GM23338 (cell line): ENCODE data around the gene FAM25G. TPM values are rescaled to one million over a fixed set of nuclear protein-coding genes. Genes with fewer than 3 reads are reported as not detected.

ENCODE experiments used
- ATAC-seq: fragments of 200-7000 bp; cut with Tn5 transposase; 3 replicates; pipeline ENCODE4 v1.9.1; 2020
- DNase-seq: peaks from one replicate; pipeline ENCODE4 v3.0.0-alpha.2; 2015; ENCODE audit warnings: low spot score
- H2AFZ ChIP-seq: fragments of 200-600 bp; sonication (generic); 2 replicates; pipeline ENCODE4 v1.8.0; 2016; ENCODE audit warnings: antibody characterized with exemption, mild to moderate bottlenecking, moderate library complexity
- H3F3A ChIP-seq: fragments of 200-600 bp; sonication (generic); replicated peaks from 2 replicates; pipeline ENCODE4 v1.8.0; 2017; ENCODE audit warnings: antibody characterized with exemption, mixed run types, low read depth
- H3K27ac ChIP-seq: fragments of 200-600 bp; sonication (generic); 2 replicates; pipeline ENCODE4 v1.6.1; 2016; ENCODE audit warnings: low read depth
- H3K27me3 ChIP-seq: fragments of 200-600 bp; sonication (generic); 2 replicates; pipeline ENCODE4 v1.8.0; 2016; ENCODE audit warnings: mild to moderate bottlenecking, mixed run types, moderate library complexity; ENCODE audit not compliant: insufficient read depth
- H3K36me3 ChIP-seq: fragments of 200-600 bp; sonication (generic); 2 replicates; pipeline ENCODE4 v1.8.0; 2016; ENCODE audit warnings: mild to moderate bottlenecking; ENCODE audit not compliant: insufficient read depth
- H3K4me1 ChIP-seq: fragments of 200-600 bp; sonication (generic); 2 replicates; pipeline ENCODE4 v1.8.0; 2016; ENCODE audit warnings: mild to moderate bottlenecking, moderate library complexity; ENCODE audit not compliant: insufficient read depth
- H3K4me2 ChIP-seq: fragments of 200-600 bp; sonication (generic); 2 replicates; pipeline ENCODE4 v1.7.1; 2017; ENCODE audit warnings: mixed run types
- H3K4me3 ChIP-seq: fragments of 200-600 bp; sonication (generic); 2 replicates; pipeline ENCODE4 v1.6.1; 2016; ENCODE audit warnings: mixed run types
- H3K79me2 ChIP-seq: fragments of 200-600 bp; sonication (generic); replicated peaks from 2 replicates; pipeline ENCODE4 v1.8.0; 2017; ENCODE audit warnings: mild to moderate bottlenecking; ENCODE audit not compliant: insufficient read depth
- H3K9me2 ChIP-seq: fragments of 200-600 bp; sonication (generic); 2 replicates; pipeline ENCODE4 v1.8.0; 2017; ENCODE audit not compliant: insufficient read depth
- H4K20me1 ChIP-seq: fragments of 200-600 bp; sonication (generic); replicated peaks from 2 replicates; pipeline ENCODE4 v1.8.0; 2017; ENCODE audit warnings: mild to moderate bottlenecking; ENCODE audit not compliant: insufficient read depth
- H3K27ac Mint-ChIP-seq: 2 replicates; pipeline ENCODE4 v1.8.0; 2020; ENCODE audit warnings: inconsistent platforms, mild to moderate bottlenecking, moderate library complexity, mixed read lengths
- H3K27me3 Mint-ChIP-seq: 3 replicates; pipeline ENCODE4 v1.8.0; 2022; ENCODE audit warnings: low read depth, mild to moderate bottlenecking, moderate library complexity, mixed read lengths, inconsistent platforms; ENCODE audit not compliant: insufficient read depth, poor library complexity
- H3K36me3 Mint-ChIP-seq: 3 replicates; pipeline ENCODE4 v1.8.0; 2021; ENCODE audit warnings: low read depth, mild to moderate bottlenecking, inconsistent platforms, moderate library complexity, mixed read lengths
- H3K4me1 Mint-ChIP-seq: 3 replicates; pipeline ENCODE4 v1.8.0; 2020; ENCODE audit warnings: mild to moderate bottlenecking, inconsistent platforms, mixed read lengths
- H3K4me3 Mint-ChIP-seq: 3 replicates; pipeline ENCODE4 v1.8.0; 2021; ENCODE audit warnings: moderate library complexity, mild to moderate bottlenecking, inconsistent platforms, mixed read lengths
- H3K9me3 Mint-ChIP-seq: 3 replicates; pipeline ENCODE4 v1.8.0; 2020; ENCODE audit warnings: moderate library complexity, mild to moderate bottlenecking, inconsistent platforms, mixed read lengths
- CREB1 ChIP-seq: fragments of 250-450 bp; sonication (Bioruptor Pico); IDR thresholded peaks from 2 replicates; pipeline ENCODE4 v1.5.0; 2020; ENCODE audit warnings: low read depth, mild to moderate bottlenecking, moderate library complexity
- CTCF ChIP-seq, 2 experiments: fragments of 200-600 bp in 1 of 2; sonication (generic) in 1 of 2; conservative IDR thresholded peaks; 2 replicates each; pipeline versions ENCODE4 v1.5.1 to v1.6.1; 2016 to 2017; ENCODE audit warnings: antibody characterized with exemption in 2 of 2, low read depth in 2 of 2, mild to moderate bottlenecking in 2 of 2, moderate library complexity in 1 of 2
- ETS1 ChIP-seq: IDR thresholded peaks from 2 replicates; pipeline ENCODE4 v1.6.1; 2016; ENCODE audit warnings: antibody characterized with exemption
- EZH2 ChIP-seq: fragments of 200-600 bp; sonication (generic); IDR thresholded peaks from one replicate; pipeline ENCODE4 v1.8.0; 2017; ENCODE audit warnings: antibody characterized with exemption, mild to moderate bottlenecking, low read depth; ENCODE audit not compliant: unreplicated experiment
- EZH2phosphoT487 ChIP-seq: fragments of 200-600 bp; sonication (generic); IDR thresholded peaks from one replicate; pipeline ENCODE4 v1.8.1; 2018; ENCODE audit warnings: antibody characterized with exemption; ENCODE audit not compliant: unreplicated experiment
- JUNB ChIP-seq: IDR thresholded peaks from one replicate; pipeline ENCODE4 v1.6.1; 2016; ENCODE audit warnings: antibody characterized with exemption; ENCODE audit not compliant: unreplicated experiment
- NANOG ChIP-seq: IDR thresholded peaks from 2 replicates; pipeline ENCODE4 v1.6.1; 2016; ENCODE audit warnings: antibody characterized with exemption, borderline replicate concordance
- POLR2AphosphoS5 ChIP-seq: IDR thresholded peaks from 2 replicates; pipeline ENCODE4 v1.6.1; 2016; ENCODE audit warnings: antibody characterized with exemption, low read depth
- REST ChIP-seq: IDR thresholded peaks from one replicate; pipeline ENCODE4 v1.6.1; 2018; ENCODE audit warnings: antibody characterized with exemption; ENCODE audit not compliant: unreplicated experiment
- STAT1 ChIP-seq: IDR thresholded peaks from one replicate; pipeline ENCODE4 v1.6.1; 2016; ENCODE audit warnings: antibody characterized with exemption; ENCODE audit not compliant: unreplicated experiment
- ZNF114 ChIP-seq: fragments of 250-450 bp; sonication (Bioruptor Pico); IDR thresholded peaks from 2 replicates; pipeline ENCODE4 v1.5.0; 2020; ENCODE audit warnings: mild to moderate bottlenecking, moderate library complexity
- ZNF331 ChIP-seq: fragments of 250-450 bp; sonication (Bioruptor Pico); IDR thresholded peaks from 2 replicates; pipeline ENCODE4 v1.5.0; 2020; ENCODE audit warnings: low read depth, mild to moderate bottlenecking, moderate library complexity
- ZNF462 ChIP-seq: fragments of 250-450 bp; sonication (Bioruptor Pico); IDR thresholded peaks from 2 replicates; pipeline ENCODE4 v1.5.0; 2020; ENCODE audit warnings: mild to moderate bottlenecking, moderate library complexity
- polyA plus RNA-seq: library from polyadenylated mRNA; unstranded; fragments of >200 nt; fragmentation: Nextera tagmentation; extraction: Ambion mirVana; gene quantifications from 2 replicates; pipeline ENCODE4 v1.2.1, GENCODE V29; 2016
- total RNA-seq: library from RNA; depleted of rRNA; stranded (reverse); fragments of >200 nt; shearing (Covaris generic); gene quantifications from 2 replicates; pipeline ENCODE4 v1.2.3, GENCODE V29; 2014

The FAM25G gene
- total and polyA plus RNA-seq, 2 experiments from 2014 or later: not detected

- no peak overlapping the region for H3K27ac Mint-ChIP-seq
- Histone ChIP-seq H3K27ac (no peak overlapping the region), H3K79me2 (no peaks in the 10 kb centered on the region), H3F3A (no peaks in the 10 kb centered on the region), H4K20me1 (no peaks in the 10 kb centered on the region), H3K4me1 (no peaks in the 10 kb centered on the region), H3K4me2 (no peak overlapping the region), H3K27me3 (no peaks in the 10 kb centered on the region), H3K9me2 (no peaks in the 10 kb centered on the region), H2AFZ (no peak overlapping the region), H3K4me3 (no peak overlapping the region), H3K36me3 (no peaks in the 10 kb centered on the region)
- H3K4me3 Mint-ChIP-seq: no peak overlapping the region
- H3K9me3 Mint-ChIP-seq: peaks cover 12% of the 10 kb centered on the region
- TF ChIP-seq ZNF114 (CRISPR knock-in tag) (no peak), STAT1 (no peak), EZH2 (no peak), CTCF (conservative IDR thresholded peaks at IDR 0.05; ENCODE audit: low read depth in 2 of 2) (no peak), ETS1 (no peak), NANOG (no peak), CREB1 (CRISPR knock-in tag) (no peak), EZH2phosphoT487 (no peak), POLR2AphosphoS5 (no peak), ZNF331 (CRISPR knock-in tag) (no peak), REST (no peak), JUNB (no peak), ZNF462 (no peak)
- no peak for ATAC-seq
- H3K27me3 Mint-ChIP-seq: peaks cover 10% of the 10 kb centered on the region
- no peaks in the 10 kb centered on the region for H3K4me1 Mint-ChIP-seq
- no peak for DNase-seq
- no peaks in the 10 kb centered on the region; the same call in none of the 3 replicates for H3K36me3 Mint-ChIP-seq
Observed at GRCh38 chr10:47445720-47446119, 45.8 kb downstream of the FAM25G start.
